ENCODE data around the gene TIPRL.
"Not testable (repeated sequence)": the region's sequence is repeated elsewhere in the genome, so short reads cannot be mapped to it uniquely, and the experiment has no call there.

The TIPRL gene

DNA sequence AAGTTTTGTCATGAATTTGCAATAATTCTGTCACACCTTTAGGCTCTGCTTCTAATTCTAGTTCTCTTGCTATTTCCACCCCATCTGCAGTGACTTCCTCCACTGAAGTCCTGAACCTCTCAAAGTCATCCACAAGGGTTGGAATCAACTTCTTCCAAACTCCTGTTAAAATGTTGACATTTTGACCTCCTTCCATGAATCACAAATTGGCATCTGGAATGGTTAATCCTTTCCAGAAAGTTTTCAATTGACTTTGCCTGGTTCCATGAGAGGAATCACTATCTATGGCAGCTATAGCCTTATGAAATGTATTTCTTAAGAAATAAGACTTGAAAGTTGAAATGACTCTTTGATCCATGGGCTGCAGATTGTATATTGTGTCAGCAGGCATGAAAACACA lies 27.3 kb downstream of the TIPRL start:
- Histone ChIP-seq H3F3A (ENCODE audit: control insufficient read depth, insufficient read depth) (no peaks in the 10 kb centered on the region), H3K36me3 (ENCODE audit: control insufficient read depth, low read length) (peaks cover 12% of the 10 kb centered on the region), H3K4me2 (ENCODE audit: low read length) (no peak overlapping the region), H3K4me1 (ENCODE audit: control insufficient read depth, low read length) (no peaks in the 10 kb centered on the region), H3K9me3 (ENCODE audit: control insufficient read depth, insufficient read depth, low read length) (no peaks in the 10 kb centered on the region), H3K9me2 (replicated peaks; ENCODE audit: control insufficient read depth, low read length) (no peaks in the 10 kb centered on the region), H4K20me1 (ENCODE audit: control insufficient read depth, insufficient read depth, low read depth, low read length) (no peaks in the 10 kb centered on the region), H3K27me3 (ENCODE audit: control insufficient read depth, low read length) (no peaks in the 10 kb centered on the region), H3K27ac (ENCODE audit: low read depth, low read length) (no peak overlapping the region), H3K79me2 (ENCODE audit: control insufficient read depth, low read length) (no peaks in the 10 kb centered on the region), H3K4me3 (ENCODE audit: low read length) (no peak overlapping the region)
- TF ChIP-seq, protein P1, sequence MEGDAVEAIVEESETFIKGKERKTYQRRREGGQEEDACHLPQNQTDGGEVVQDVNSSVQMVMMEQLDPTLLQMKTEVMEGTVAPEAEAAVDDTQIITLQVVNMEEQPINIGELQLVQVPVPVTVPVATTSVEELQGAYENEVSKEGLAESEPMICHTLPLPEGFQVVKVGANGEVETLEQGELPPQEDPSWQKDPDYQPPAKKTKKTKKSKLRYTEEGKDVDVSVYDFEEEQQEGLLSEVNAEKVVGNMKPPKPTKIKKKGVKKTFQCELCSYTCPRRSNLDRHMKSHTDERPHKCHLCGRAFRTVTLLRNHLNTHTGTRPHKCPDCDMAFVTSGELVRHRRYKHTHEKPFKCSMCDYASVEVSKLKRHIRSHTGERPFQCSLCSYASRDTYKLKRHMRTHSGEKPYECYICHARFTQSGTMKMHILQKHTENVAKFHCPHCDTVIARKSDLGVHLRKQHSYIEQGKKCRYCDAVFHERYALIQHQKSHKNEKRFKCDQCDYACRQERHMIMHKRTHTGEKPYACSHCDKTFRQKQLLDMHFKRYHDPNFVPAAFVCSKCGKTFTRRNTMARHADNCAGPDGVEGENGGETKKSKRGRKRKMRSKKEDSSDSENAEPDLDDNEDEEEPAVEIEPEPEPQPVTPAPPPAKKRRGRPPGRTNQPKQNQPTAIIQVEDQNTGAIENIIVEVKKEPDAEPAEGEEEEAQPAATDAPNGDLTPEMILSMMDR (IDR thresholded peaks at IDR 0.05; ENCODE audit: low read depth, low read length, poor library complexity, severe bottlenecking), result no peak
- TF ChIP-seq EZH2phosphoT487 (IDR thresholded peaks at IDR 0.05; ENCODE audit: borderline replicate concordance, low read length), result no peak

DNA sequence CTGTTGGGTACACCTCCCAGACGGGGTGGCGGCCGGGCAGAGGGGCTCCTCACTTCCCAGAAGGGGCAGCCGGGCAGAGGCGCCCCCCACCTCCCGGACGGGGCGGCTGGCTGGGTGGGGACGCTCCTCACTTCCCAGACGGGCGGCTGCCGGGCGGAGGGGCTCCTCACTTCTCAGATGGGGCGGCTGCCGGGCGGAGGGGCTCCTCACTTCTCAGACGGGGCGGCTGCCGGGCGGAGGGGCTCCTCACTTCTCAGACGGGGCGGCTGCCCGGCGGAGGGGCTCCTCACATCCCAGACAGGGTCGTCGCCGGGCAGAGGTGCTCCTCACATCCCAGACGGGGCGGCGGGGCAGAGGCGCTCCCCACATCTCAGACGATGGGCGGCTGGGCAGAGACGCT lies 28.9 kb downstream of the TIPRL start:
- not testable (repeated sequence) for H4K20me1 ChIP-seq (ENCODE audit: control insufficient read depth, insufficient read depth, low read depth, low read length); H3K27ac ChIP-seq (ENCODE audit: low read depth, low read length); H3K4me1 ChIP-seq (ENCODE audit: control insufficient read depth, low read length); H3K9me2 ChIP-seq (replicated peaks; ENCODE audit: control insufficient read depth, low read length); H3K9me3 ChIP-seq (ENCODE audit: control insufficient read depth, insufficient read depth, low read length); H3F3A ChIP-seq (ENCODE audit: control insufficient read depth, insufficient read depth); H3K79me2 ChIP-seq (ENCODE audit: control insufficient read depth, low read length); H3K27me3 ChIP-seq (ENCODE audit: control insufficient read depth, low read length); H3K36me3 ChIP-seq (ENCODE audit: control insufficient read depth, low read length); H3K4me2 ChIP-seq (ENCODE audit: low read length); H3K4me3 ChIP-seq (ENCODE audit: low read length)

GRCh38 chr1:168210312-168210711 lies 31.6 kb downstream of the TIPRL start:
- no peaks in the 10 kb centered on the region for H3K9me2 ChIP-seq (replicated peaks; ENCODE audit: control insufficient read depth, low read length)
- no peaks in the 10 kb centered on the region for H3K9me3 ChIP-seq (ENCODE audit: control insufficient read depth, insufficient read depth, low read length)
- H3K36me3 ChIP-seq (ENCODE audit: control insufficient read depth, low read length), result no peaks in the 10 kb centered on the region
- no peak overlapping the region for H3K4me2 ChIP-seq (ENCODE audit: low read length)
- no peaks in the 10 kb centered on the region for H3K79me2 ChIP-seq (ENCODE audit: control insufficient read depth, low read length)
- TF ChIP-seq EZH2phosphoT487 (IDR thresholded peaks at IDR 0.05; ENCODE audit: borderline replicate concordance, low read length), result no peak
- TF ChIP-seq, protein P1 (IDR thresholded peaks at IDR 0.05; ENCODE audit: low read depth, low read length, poor library complexity, severe bottlenecking), result no peak
- no peaks in the 10 kb centered on the region for H4K20me1 ChIP-seq (ENCODE audit: control insufficient read depth, insufficient read depth, low read depth, low read length)
- H3K27me3 ChIP-seq (ENCODE audit: control insufficient read depth, low read length), result no peaks in the 10 kb centered on the region
- H3K27ac ChIP-seq (ENCODE audit: low read depth, low read length), result no peak overlapping the region
- H3F3A ChIP-seq (ENCODE audit: control insufficient read depth, insufficient read depth), result no peaks in the 10 kb centered on the region
- H3K4me1 ChIP-seq (ENCODE audit: control insufficient read depth, low read length), result no peaks in the 10 kb centered on the region
- H3K4me3 ChIP-seq (ENCODE audit: low read length), result no peak overlapping the region

- Histone ChIP-seq H3K79me2 (ENCODE audit: control insufficient read depth, low read length) (no peaks in the 10 kb centered on the region), H3K9me2 (replicated peaks; ENCODE audit: control insufficient read depth, low read length) (no peaks in the 10 kb centered on the region), H3K27me3 (ENCODE audit: control insufficient read depth, low read length) (no peaks in the 10 kb centered on the region), H3K9me3 (ENCODE audit: control insufficient read depth, insufficient read depth, low read length) (no peaks in the 10 kb centered on the region), H3K4me3 (ENCODE audit: low read length) (no peak overlapping the region), H3K4me2 (ENCODE audit: low read length) (no peak overlapping the region), H3K27ac (ENCODE audit: low read depth, low read length) (no peak overlapping the region), H3F3A (ENCODE audit: control insufficient read depth, insufficient read depth) (no peaks in the 10 kb centered on the region), H3K4me1 (ENCODE audit: control insufficient read depth, low read length) (no peaks in the 10 kb centered on the region), H4K20me1 (ENCODE audit: control insufficient read depth, insufficient read depth, low read depth, low read length) (no peaks in the 10 kb centered on the region), H3K36me3 (ENCODE audit: control insufficient read depth, low read length) (no peaks in the 10 kb centered on the region)
- TF ChIP-seq, protein P1 (IDR thresholded peaks at IDR 0.05; ENCODE audit: low read depth, low read length, poor library complexity, severe bottlenecking), result no peak
- no peak for TF ChIP-seq EZH2phosphoT487 (IDR thresholded peaks at IDR 0.05; ENCODE audit: borderline replicate concordance, low read length)
Measured at GRCh38 chr1:168213349-168213748, 34.6 kb downstream of the TIPRL start.
